Keratinocyte (primary cell): ENCODE measurements around the gene MLEC.

Experiments used
- CTCF ChIP-seq, 3 experiments: IDR thresholded peaks in 1 of 3; conservative IDR thresholded peaks in 1 of 3; optimal IDR thresholded peaks in 1 of 3; 2 replicates in 2 of 3; 3 replicates in 1 of 3; pipeline versions ENCODE3 to v1.5.1; 2011; ENCODE audit warnings: low read length in 3 of 3, mild to moderate bottlenecking in 3 of 3, moderate library complexity in 2 of 3, control low read depth in 1 of 3, inconsistent platforms in 1 of 3; ENCODE audit not compliant: insufficient read depth in 2 of 3; ENCODE audit errors: extremely low read depth in 1 of 3
- EZH2 ChIP-seq: IDR thresholded peaks from one replicate; pipeline ENCODE4 v1.6.1; 2012; ENCODE audit warnings: inconsistent platforms, mild to moderate bottlenecking, low read length, moderate library complexity

GRCh38 chr12:120725151-120725658, 38.3 kb downstream of the MLEC start:
- TF ChIP-seq CTCF (optimal IDR thresholded peaks at IDR 0.05 in 1 of 3, IDR thresholded peaks at IDR 0.05 in 1 of 3, conservative IDR thresholded peaks at IDR 0.05 in 1 of 3; ENCODE audit: extremely low read depth in 1 of 3, insufficient read depth in 2 of 3, low read length in 3 of 3) (no peak), EZH2 (no peak)
